GM21825 (cell line): ENCODE results near the gene ZNF512B.
"Not testable (repeated sequence)": the region's sequence is repeated elsewhere in the genome, so short reads cannot be mapped to it uniquely, and the experiment has no call there.

Source experiments
- ATAC-seq: cut with Tn5 transposase; IDR thresholded peaks from one replicate; pipeline ENCODE4 v1.9.1; 2021; ENCODE audit warnings: mild to moderate bottlenecking, moderate library complexity; ENCODE audit not compliant: unreplicated experiment

The ZNF512B gene

DNA sequence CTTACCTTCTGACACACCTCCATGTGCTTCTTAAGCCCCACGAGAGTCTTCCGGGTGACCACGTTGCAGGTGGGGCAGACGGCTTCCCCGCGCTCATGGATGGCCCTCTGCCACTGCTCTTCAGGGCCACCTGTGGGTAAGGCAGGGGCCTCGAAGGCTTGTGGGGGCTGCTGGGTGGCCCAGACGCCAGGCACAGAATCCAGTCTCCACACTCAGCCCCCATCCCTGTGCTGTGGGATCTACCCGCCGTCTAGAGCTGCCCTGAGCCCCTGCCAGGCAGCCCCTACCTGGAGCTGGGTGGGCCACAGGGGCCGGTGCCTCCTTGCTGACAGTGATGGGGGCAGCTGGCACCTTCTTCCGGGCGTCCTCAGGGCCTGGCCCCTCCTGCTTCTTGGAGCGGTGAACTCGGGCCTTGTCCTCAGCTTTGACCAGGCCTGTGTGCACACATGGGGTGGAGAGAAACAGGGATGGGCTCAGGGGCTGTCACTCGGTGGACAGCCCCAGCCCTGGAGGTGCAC is 5.9 kb downstream of the ZNF512B start:
- no peak for ATAC-seq

DNA sequence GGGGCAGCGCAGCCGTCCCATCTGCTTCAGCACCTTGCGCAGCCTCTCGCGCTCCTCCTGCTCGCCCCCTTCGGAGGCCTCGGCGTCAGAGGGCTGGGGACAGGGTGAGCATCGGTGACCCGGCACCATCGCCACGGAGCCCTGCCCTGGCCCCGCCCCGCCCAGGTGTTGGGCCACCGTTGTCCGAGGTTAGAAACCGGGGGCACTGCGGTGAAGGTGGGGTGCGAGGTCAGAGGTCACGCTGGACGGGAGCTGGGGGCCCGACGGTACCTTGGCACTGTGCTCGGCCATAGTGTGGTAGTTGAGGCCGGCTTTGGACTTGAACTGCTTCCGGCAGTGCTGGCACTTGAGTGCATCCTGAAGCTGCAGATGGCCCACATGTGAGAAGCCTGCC is 6.4 kb downstream of the ZNF512B start:
- ATAC-seq = no peak

DNA sequence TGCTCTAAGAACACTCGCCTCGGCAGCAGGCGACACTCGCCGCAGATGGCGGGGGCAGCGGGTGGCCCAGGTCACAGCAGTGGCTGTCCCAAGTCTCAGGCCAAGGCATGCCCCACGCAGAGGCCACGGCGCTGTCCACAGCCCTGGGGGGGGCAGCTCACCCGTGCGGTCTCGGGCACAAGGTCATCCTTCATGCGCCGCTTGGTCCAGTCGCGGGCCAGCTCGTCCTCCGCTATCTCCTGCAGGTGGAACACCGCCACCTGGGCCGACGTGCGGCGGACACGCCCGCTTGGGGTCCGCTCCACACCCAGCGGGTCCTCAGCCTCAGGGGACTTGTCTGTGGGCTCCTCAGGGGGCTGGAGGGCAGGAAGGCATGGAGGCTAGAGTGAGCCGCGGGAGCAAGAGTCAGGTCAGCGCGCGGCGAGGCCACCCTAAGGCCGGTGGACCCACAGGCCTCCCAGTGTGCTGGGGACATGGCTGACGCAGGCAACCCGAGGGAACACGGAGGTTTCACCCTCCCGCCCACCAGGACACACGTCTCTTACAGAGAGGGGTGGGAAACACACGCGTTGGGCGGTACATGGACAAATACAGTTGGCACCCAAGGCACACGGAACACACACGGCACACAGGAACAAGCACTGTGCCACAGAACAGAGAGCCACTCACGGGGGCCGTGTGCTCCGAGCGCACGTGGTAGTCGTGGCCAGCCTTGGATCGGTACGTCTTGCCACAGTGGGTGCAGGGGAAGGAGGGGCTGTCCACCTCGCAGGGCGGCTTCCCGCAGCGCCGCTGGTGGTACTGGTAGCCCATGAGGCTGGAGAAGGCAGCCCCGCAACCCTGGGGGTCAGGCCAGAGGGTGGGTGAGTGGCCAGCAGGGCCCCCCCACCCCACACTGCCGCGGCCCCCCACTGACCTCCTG is 7.0 kb downstream of the ZNF512B start:
- no peak for ATAC-seq

DNA sequence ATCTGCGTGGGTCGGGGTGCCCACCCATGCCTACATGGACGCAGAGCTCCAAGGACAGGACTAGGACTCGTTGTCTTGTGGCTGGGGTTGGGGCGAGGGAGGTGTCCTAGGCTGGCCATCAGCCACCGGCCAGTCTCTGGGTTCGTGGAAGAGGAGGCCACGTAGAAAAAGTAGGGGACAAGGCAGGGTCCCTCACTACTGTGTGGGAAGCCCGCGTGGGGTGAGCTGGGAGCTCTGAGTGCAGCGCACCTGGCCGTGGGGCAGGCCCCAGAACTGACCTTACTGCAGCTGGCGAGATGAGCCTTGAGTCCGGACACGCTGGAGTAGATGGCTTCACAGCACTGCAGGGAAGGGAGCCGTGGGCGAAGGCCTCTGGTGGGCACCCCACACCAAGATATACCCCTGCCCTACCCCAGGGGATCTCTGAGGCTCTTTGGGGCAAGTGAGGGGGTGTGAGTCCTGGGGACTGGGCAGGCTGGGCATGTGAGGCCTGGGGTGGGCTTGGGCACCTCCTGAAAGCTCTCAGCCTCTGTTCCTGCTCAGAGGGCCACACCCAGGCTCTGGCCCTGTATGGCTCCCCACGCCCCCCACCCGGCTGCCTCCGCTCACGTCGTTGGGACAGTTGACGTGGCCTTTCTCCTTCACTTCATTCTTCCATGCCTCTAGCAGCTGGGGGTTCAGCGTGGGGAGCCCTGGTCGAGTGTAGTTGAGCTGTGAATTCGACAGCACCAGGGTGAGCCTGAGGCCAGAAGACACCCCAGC is 7.9 kb downstream of the ZNF512B start:
- no peak for ATAC-seq

DNA sequence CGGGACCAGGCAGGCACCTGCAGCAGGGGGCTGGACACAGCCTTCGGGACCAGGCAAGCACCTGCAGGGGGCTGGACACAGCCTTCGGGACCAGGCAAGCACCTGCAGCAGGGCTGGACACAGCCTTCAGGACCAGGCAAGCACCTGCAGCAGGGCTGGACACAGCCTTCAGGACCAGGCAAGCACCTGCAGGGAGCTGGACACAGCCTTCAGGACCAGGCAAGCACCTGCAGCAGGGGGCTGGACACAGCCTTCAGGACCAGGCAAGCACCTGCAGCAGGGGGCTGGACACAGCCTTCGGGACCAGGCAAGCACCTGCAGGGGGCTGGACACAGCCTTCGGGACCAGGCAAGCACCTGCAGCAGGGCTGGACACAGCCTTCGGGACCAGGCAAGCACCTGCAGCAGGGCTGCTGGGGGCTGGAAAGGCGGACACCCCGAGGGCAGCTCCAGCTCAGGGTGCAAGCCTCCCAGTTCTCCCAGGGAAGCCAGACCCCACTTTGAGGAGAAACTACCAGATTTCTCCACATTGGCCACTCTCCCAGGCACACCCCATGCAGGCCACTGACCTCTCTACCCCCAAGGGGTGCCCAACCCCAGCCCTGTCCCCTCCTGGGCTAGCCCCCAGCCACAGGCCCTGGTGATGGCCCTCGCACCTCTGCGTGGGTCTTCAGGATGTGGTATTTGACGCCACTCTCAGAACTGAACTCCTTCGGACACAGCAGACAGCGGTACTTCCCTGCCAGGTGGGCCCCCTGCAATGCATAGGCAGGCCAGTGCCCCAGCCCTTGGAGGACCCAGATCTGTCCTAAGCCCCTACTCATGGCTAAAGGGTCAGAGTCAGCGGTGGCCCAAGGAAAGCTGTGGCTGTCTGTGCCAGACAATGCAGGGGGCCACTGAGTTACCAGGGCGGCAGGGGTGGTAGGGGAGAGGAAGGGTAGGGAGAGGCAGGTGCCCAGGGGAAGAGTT is 8.8 kb downstream of the ZNF512B start:
- ATAC-seq = not testable (repeated sequence)

DNA sequence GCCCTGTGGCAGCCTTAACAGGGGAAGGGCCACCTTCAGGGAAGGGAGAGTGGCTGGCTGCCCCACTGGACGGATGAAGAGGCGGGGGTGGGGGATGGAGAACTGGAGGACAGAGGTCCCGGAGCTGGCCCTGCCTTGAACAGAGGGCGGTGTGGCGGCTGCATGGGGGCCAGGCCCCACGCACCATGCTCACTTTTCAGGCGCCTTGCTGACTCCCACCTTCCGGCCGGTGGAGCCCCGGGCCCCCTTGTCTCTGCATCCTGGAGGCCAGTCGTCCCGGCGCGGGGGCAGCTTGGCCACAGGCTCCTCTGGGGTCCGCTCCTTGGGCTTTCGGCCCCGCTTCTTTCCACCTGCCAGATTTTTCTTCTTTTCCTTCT is 10.0 kb downstream of the ZNF512B start:
- ATAC-seq = no peak

DNA sequence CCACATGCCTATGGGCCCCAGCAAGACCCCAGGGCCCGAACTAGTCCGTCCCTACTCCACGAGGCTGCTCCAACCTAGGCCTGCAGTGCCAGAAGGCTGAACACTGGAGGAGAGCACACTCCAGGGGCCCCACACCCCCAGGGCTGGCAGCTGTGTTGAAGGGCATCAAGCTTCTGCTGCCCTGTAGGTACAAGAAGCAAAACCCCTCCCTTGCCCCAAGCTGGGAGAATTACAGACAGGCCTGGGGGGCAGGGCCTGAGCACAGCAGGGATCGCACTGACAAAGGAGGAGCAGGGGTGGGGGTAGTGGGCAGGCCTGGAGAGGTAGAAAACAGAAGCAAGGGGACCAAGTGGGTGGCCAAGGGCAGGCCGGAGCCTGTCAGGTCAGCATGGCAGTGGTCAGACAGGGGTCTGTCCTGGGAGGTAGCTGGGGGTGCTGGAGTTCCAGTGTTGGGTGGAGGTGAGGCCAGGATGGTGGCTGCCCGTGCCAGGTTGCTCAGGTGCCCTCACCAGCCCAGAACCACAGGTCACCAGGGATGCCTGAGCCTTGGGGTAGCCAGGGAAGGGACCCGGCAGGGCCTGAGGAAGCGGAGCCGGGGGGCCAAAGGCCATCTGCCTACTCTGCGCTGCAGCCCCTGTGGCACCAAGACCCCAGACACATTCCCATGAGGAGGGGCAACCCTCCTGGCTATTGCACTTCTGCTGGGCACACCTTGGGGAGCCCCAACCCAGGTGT is 10.6 kb downstream of the ZNF512B start:
- no peak for ATAC-seq

DNA sequence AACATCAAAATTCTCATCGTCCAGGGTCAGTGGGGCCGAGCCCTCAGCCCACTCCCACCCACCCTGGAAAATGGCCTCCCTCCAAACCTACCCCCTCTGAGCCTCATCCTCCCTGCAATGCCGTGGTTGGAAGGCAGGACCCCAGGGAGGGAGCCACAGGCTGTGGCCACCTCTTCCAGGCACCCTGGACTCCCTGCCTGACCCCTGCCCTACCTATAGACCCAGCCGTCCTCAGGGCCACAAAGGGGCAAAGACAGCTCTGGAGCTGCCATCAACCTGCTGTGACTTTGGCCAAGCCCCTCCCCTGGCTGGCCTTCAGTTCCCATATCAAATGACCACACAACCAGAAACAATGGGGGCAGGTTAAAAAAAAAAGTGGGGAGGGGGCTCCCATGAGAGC is 11.3 kb downstream of the ZNF512B start:
- ATAC-seq = no peak

DNA sequence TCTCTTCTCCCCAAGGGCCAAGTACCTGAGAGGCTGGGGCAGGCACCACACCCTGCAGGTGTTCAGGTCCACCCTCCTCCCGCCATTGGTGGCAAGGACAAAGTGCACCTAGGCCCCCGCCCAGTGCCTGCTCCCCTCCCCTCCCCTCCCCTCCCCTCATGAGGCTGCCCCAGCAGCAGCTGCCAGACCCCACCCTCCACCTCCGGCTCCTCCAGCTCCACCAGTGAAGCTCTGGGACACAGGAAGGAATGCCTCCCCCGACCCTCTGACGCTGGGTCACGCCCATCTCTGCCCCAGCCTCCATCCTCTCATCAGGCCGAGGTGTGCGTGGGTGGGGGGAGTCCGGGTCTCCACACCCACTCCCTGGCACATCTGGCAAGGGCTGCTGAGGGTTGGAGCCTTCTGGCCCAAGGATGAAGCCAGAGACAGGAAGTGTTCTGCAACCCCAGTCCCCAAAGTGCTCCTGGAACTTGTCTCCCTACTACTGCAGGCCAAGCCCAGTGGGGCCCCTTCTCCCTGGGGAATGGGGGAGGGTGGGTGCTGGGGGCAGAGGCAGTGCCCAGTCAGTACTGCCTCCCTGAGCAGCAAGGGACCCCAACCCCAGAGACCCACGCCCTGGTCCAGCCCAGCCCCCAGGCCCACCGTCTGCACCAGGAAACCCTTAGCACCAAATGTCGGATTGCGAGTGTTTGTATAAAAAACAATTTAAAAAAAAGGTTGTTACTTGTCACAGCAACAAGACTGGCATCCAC is 11.9 kb downstream of the ZNF512B start:
- ATAC-seq = no peak

DNA sequence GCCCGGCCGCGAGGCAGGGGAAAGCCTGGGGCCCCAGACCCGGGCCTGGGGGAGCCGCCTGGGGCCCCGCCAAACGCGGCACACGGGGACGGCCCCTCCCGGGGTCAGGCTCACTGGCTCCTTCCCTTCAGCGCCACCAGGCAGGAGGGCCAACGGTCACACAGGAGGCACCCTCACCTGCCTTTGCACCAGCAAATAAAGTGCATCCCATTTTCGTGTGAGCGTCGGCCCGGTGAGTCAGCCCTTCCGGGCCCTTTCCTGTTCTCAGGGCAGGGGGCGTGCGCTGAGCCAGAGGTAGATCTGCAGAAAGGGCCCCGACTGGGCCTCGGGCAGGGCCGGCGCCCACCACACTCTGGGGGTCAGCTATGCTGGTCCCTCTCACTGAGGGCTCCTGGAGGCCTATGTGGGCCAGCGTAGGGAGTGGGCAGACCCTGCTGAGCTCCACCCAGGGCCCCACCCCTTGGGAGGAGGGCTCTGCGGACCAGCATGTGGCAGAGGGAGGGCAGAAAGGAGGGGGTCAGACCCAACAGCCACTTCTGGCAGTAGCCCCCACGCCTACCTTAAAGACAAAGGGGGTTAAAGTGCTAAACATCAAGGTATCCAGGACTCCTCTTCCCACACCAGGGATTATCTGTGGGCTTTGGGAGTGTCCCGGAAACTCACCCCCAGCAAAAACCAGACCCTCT is 12.6 kb downstream of the ZNF512B start:
- no peak for ATAC-seq

DNA sequence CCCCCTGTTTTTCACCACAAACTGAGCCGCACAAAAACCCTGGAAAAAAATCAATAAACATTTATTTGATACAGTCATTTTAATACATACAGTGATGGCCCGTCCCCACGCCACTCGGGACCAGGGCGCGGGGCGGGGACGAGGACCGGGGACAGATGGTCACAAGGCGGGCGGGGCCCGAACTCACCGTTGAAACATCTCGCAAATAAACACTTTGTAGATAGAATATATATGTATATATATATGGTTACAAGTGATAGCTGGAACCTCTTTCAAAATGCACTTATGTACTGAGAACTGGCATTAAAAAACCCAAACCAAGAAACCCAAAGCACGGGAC is 13.1 kb downstream of the ZNF512B start:
- ATAC-seq = no peak

DNA sequence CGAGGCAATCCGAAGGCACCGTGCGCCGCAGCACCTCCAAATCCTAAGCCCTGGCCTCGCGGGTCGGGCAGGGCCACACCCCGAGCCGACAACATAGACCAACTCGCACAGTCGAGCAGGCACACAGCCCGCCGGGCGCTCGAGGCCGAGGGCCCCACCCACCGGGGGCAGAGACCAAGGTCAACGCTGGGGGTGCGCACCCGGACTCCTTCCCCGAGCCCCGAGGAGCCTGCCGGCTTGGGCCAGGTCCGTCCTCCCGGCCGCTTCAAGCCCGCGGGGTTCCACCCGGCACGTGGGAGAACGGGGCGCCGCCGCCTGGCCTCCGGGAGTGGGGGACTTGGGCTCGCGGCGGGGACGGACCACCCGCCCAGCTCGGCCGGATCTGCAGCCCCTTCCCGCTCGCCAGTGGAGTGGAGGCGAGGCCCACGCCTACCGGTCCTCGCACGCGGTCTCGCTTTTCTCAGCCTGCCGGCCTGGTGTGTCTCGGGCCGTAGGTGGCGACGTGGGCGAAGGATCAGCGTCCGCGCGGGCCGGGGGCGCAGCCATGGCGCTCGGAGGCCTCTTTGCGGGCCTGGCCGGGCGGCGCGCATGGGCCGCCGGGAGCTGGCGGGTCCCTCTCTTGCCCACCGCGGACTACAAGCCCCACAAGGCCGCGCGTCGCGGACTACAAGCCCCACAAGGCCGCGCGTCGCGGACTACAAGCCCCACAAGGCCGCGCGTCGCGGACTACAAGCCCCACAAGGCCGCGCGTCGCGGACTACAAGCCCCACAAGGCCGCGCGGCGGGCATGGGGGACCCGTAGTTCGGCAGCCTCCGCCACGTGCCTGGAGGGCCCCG is 13.7 kb downstream of the ZNF512B start, which contains the start of gene UCKL1:
TSS of gene UCKL1 (minus strand) at position 590 of the 837 bp plus-strand sequence. CDS start at position 546, 44 bp downstream.
- peak; percentile 56 for ATAC-seq

DNA sequence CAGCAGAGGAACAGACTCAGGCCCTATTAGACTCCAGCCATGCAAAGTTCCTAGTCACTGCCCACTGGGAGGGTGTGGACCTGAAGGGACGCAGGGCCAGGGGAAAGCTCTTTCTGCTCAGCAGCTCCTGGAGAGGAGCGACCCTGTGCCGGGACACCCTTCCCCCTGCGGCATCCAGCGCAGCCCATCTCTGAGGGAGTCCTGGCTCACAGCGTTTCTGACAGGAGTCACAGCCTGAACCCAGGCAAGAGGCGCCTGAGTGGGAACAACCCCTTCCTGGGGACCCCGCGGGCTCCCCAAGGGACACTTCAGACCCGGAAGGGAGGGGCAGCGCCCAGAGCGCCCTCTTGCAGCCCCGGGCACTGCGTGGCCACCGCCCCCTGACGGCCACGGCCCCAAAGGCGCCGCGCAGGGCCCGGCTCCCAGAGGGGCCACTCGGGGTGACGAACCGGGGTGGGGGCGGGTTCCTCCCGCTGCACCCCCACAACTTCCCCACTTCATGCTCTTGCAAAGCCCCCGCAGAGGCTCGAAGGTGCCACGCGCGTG is 14.4 kb downstream of the ZNF512B start:
- ATAC-seq = peak; percentile 14

DNA sequence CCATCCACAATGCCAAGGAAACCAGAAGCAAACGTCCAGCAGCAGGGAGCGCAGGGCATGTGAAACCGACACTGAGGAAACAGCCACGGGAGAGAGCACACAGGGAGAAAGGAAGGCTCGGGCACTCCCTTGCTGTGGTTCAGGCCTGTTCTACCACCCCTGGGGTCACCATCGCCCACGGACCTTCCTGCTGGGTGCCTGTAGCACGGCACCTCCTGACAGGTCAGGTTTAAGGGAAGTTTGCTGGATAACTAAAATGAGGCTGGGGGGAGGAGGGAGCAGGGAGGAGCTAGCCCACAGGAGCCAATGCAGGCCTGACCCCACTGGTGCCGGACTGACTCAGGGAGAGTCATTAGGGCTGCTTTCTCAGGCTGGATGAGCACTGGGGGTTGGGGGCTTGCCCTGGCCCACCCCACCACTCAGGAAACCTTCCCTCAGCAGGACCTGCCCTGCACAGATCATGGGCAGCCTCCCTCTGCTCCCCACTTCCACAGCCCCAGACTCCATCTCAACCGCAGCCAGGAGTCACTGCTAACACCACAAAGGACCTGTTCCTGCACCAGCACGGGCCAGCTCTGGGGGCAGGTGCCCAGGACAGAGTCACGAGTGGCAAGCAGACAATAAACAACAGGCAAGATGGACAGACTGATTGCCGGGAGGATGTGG is 15.8 kb downstream of the ZNF512B start:
- no peak for ATAC-seq

DNA sequence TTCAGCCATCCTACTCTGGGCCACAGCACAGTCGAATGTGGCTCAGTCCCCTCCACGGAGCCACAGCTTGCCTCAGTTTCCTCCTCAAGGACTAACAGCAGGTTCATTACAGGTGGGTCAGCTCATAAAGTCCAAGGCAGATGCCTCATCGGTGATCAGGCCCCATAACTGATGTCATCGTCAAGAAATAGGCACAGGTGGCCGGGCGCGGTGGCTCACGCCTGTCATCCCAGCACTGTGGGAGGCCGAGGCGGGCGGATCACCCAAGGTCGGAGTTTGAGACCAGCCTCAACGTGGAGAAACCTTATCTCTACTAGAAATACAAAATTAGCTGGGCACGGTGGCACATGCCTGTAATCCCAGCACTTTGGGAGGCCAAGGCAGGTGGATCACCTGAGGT is 17.0 kb downstream of the ZNF512B start:
- no peak for ATAC-seq

DNA sequence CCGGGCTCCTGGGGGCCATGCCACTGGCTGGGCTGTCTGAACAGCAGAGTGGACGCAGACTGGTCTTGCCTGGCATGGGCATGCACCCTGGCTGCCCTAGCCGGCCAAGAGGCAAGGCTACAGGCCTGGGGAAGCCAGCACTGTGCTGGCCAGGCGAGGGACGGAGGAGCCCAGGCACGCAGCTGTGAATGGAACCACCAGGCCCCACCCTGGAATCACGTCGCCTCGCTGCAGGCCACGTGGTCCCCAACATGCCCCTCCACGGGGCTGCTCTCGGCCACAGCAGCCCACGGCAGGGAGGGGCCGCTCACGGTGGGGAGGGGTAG is 17.6 kb downstream of the ZNF512B start:
- ATAC-seq = no peak
